ENCODE results near the gene CX3CL1.

GRCh38 chr16:57411362-57411976 lies 39.2 kb downstream of the CX3CL1 start:
- TF ChIP-seq CTCF (conservative IDR thresholded peaks at IDR 0.05; ENCODE audit: low read depth, low read length), result no peak
- no peak for TF ChIP-seq POLR2A (IDR thresholded peaks at IDR 0.05; ENCODE audit: low read depth, low read length)
- TF ChIP-seq CHD1 (IDR thresholded peaks at IDR 0.05; ENCODE audit: low read depth, low read length), result no peak
- no peak for TF ChIP-seq USF2 (IDR thresholded peaks at IDR 0.05; ENCODE audit: low read depth, low read length)
- no peak for TF ChIP-seq CEBPB (IDR thresholded peaks at IDR 0.05; ENCODE audit: low read depth, low read length)
- no peak for TF ChIP-seq RAD21 (IDR thresholded peaks at IDR 0.05; ENCODE audit: low read length)
